Measurements from ENCODE around the gene ODC1. TPM values are rescaled to one million over a fixed set of nuclear protein-coding genes. Genes with fewer than 3 reads are reported as not detected.

Gene ODC1
- polyA plus RNA-seq, 2 donors: 5.1 to 19.4 TPM

DNA sequence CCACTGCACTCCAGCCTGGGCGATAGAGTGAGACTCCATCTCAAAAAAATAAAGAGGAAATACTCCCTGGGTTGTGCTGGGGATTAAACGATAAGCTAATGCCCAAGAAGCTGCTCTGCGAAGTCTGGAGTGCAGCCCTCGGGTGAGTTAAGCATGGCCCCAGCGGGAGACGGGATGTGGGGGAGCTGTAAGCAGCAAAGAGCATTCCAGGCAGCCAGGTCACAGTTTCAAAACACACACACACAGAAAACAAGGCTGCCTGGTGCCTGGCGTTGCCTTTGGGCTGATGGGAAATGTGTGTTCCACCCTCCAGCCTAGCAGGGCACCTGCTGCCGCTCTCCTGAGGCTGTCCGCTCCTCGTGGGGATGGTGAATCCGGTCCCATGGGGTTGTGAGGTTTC, 24.1 kb downstream of the ODC1 start:
- Histone ChIP-seq H3K4me3 (ENCODE audit: low read depth in 1 of 2, low read length in 2 of 2) (no peak overlapping the region), H3K27me3 (ENCODE audit: control insufficient read depth in 1 of 2, insufficient read depth in 2 of 2, low read length in 2 of 2) (no peaks in the 10 kb centered on the region), H3K27ac (ENCODE audit: low read depth in 2 of 2, low read length in 1 of 2) (no peak overlapping the region), H3K36me3 (ENCODE audit: control insufficient read depth in 2 of 2, insufficient read depth in 2 of 2, low read length in 1 of 2) (peaks cover 0 to 12% of the 10 kb centered on the region in 2 donors), H3K4me1 (ENCODE audit: control insufficient read depth in 2 of 2, insufficient read depth in 2 of 2, low read length in 1 of 2) (no peaks in the 10 kb centered on the region), H3K9me3 (ENCODE audit: control insufficient read depth in 2 of 2, insufficient read depth in 1 of 2, low read depth in 1 of 2, low read length in 1 of 2) (no peaks in the 10 kb centered on the region)
- 87 to 95% methylated on average over 11 of the region's 11 CpGs for WGBS, 2 donors

DNA sequence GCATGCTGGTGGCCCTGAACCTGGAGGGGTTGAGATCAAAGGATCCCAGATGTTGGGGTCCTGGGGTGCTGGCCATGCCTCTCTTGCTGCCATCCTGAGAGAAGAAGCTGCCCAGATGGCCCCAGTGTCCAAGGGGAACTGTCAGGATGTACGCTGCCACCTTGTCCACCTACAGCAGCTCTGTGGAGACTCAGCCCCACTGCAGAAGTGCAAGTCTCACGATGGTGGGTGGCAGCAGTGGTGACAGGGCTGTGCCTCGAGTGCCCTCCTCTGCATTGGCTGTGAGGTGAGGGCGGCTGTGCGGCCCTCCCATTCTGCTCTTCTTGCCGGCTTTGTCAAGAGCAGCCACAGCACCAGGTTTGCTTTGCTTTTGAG, 24.7 kb downstream of the ODC1 start:
- Histone ChIP-seq H3K9me3 (ENCODE audit: control insufficient read depth in 2 of 2, insufficient read depth in 1 of 2, low read depth in 1 of 2, low read length in 1 of 2) (no peaks in the 10 kb centered on the region), H3K4me1 (ENCODE audit: control insufficient read depth in 2 of 2, insufficient read depth in 2 of 2, low read length in 1 of 2) (no peaks in the 10 kb centered on the region), H3K36me3 (ENCODE audit: control insufficient read depth in 2 of 2, insufficient read depth in 2 of 2, low read length in 1 of 2) (peaks cover 0 to 12% of the 10 kb centered on the region in 2 donors), H3K27me3 (ENCODE audit: control insufficient read depth in 1 of 2, insufficient read depth in 2 of 2, low read length in 2 of 2) (no peaks in the 10 kb centered on the region), H3K4me3 (ENCODE audit: low read depth in 1 of 2, low read length in 2 of 2) (no peak overlapping the region), H3K27ac (ENCODE audit: low read depth in 2 of 2, low read length in 1 of 2) (no peak overlapping the region)
- WGBS, 2 donors: 90 to 94% methylated on average over 6 of the region's 6 CpGs

DNA sequence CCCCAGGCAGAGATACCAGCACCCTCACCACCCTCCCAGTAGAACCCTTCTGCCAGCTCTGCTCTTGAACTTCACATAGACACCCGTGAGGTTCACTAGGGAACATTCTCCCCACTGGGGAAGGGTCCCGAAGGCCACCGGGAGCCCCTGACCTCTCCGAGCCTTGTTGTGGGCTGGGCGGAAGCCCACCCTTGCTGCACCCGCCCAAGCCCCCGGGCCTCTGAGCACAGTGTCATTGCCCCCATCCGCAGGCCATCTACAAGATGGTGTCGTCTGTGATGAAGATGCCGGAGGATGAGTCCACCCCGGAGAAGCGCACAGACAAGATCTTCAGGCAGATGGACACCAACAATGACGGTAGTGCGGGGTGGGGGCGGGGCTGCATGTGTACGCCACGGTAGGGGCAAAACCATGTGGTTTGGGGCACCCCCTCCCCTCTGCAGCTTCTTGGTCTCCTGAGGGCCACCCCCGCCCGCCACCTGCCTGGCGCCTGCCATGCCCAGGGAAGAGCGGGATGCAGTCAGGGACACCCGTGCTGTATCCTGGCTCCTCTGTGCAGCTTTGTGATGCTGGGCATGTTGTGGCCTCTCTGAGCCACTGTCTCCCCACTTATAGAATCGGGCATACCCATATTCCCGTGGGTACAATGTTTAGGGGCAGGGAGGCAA, 25.3 kb downstream of the ODC1 start:
- H3K27ac ChIP-seq (ENCODE audit: low read depth in 2 of 2, low read length in 1 of 2): no peak overlapping the region
- H3K9me3 ChIP-seq (ENCODE audit: control insufficient read depth in 2 of 2, insufficient read depth in 1 of 2, low read depth in 1 of 2, low read length in 1 of 2): no peaks in the 10 kb centered on the region
- H3K4me1 ChIP-seq (ENCODE audit: control insufficient read depth in 2 of 2, insufficient read depth in 2 of 2, low read length in 1 of 2): no peaks in the 10 kb centered on the region
- H3K36me3 ChIP-seq (ENCODE audit: control insufficient read depth in 2 of 2, insufficient read depth in 2 of 2, low read length in 1 of 2): peaks cover 0 to 12% of the 10 kb centered on the region in 2 donors
- no peak overlapping the region for H3K4me3 ChIP-seq (ENCODE audit: low read depth in 1 of 2, low read length in 2 of 2)
- WGBS, 2 donors: 93 to 94% methylated on average over 24 of the region's 24 CpGs
- no peaks in the 10 kb centered on the region for H3K27me3 ChIP-seq (ENCODE audit: control insufficient read depth in 1 of 2, insufficient read depth in 2 of 2, low read length in 2 of 2)

DNA sequence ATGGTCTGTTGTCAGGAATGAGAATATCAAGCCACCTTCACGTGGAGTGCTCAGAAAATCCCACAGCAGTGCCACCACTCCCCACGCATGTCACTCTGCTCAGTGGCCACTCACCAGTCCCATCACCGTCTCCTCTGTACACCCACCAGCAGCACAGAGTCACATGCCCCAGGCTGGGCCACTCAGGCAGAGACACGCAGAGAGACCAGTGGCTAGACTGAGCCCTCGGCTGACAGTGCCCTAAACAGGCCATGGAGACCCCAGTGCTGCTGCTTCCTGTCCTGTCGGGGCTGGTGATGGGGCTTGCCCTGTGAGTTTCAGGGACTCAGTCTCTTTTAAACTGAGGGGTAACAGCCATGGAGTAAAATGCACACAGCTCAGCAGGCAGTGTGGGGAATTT, 25.9 kb downstream of the ODC1 start:
- H3K4me1 ChIP-seq (ENCODE audit: control insufficient read depth in 2 of 2, insufficient read depth in 2 of 2, low read length in 1 of 2): no peaks in the 10 kb centered on the region
- no peaks in the 10 kb centered on the region for H3K27me3 ChIP-seq (ENCODE audit: control insufficient read depth in 1 of 2, insufficient read depth in 2 of 2, low read length in 2 of 2)
- no peak overlapping the region for H3K27ac ChIP-seq (ENCODE audit: low read depth in 2 of 2, low read length in 1 of 2)
- no peaks in the 10 kb centered on the region for H3K9me3 ChIP-seq (ENCODE audit: control insufficient read depth in 2 of 2, insufficient read depth in 1 of 2, low read depth in 1 of 2, low read length in 1 of 2)
- 86 to 94% methylated on average over 6 of the region's 6 CpGs for WGBS, 2 donors
- peaks cover 0 to 12% of the 10 kb centered on the region in 2 donors for H3K36me3 ChIP-seq (ENCODE audit: control insufficient read depth in 2 of 2, insufficient read depth in 2 of 2, low read length in 1 of 2)
- no peak overlapping the region for H3K4me3 ChIP-seq (ENCODE audit: low read depth in 1 of 2, low read length in 2 of 2)

DNA sequence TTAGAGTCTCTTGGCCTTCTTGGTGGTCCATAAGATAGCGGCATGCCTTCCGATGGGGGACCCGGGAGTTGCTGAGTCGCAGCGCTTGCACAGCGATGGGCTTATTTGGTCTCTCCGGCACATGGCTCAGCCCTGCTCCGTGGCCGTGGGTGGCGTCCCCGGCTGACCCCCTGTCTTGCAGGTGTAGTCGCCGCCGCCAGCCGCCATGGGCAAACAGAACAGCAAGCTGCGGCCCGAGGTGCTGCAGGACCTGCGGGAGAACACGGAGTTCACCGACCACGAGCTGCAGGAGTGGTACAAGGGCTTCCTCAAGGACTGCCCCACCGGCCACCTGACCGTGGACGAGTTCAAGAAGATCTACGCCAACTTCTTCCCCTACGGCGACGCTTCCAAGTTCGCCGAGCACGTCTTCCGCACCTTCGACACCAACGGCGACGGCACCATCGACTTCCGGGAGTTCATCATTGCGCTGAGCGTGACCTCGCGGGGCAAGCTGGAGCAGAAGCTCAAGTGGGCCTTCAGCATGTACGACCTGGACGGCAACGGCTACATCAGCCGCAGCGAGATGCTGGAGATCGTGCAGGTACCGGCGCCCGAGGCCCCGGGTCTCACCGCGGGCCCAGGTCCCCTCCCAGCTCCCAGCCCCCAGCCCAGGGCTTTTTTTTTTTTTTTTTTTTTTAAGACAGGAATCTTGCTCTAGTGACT, 28.4 kb downstream of the ODC1 start:
- H3K4me1 ChIP-seq (ENCODE audit: control insufficient read depth in 2 of 2, insufficient read depth in 2 of 2, low read length in 1 of 2): no peaks in the 10 kb centered on the region
- no peaks in the 10 kb centered on the region for H3K27me3 ChIP-seq (ENCODE audit: control insufficient read depth in 1 of 2, insufficient read depth in 2 of 2, low read length in 2 of 2)
- no peaks in the 10 kb centered on the region for H3K9me3 ChIP-seq (ENCODE audit: control insufficient read depth in 2 of 2, insufficient read depth in 1 of 2, low read depth in 1 of 2, low read length in 1 of 2)
- no peak overlapping the region for H3K4me3 ChIP-seq (ENCODE audit: low read depth in 1 of 2, low read length in 2 of 2)
- WGBS, 2 donors: 96% methylated on average over 54 of the region's 54 CpGs
- H3K27ac ChIP-seq (ENCODE audit: low read depth in 2 of 2, low read length in 1 of 2): no peak overlapping the region
- peaks cover 0 to 5% of the 10 kb centered on the region in 2 donors for H3K36me3 ChIP-seq (ENCODE audit: control insufficient read depth in 2 of 2, insufficient read depth in 2 of 2, low read length in 1 of 2)

DNA sequence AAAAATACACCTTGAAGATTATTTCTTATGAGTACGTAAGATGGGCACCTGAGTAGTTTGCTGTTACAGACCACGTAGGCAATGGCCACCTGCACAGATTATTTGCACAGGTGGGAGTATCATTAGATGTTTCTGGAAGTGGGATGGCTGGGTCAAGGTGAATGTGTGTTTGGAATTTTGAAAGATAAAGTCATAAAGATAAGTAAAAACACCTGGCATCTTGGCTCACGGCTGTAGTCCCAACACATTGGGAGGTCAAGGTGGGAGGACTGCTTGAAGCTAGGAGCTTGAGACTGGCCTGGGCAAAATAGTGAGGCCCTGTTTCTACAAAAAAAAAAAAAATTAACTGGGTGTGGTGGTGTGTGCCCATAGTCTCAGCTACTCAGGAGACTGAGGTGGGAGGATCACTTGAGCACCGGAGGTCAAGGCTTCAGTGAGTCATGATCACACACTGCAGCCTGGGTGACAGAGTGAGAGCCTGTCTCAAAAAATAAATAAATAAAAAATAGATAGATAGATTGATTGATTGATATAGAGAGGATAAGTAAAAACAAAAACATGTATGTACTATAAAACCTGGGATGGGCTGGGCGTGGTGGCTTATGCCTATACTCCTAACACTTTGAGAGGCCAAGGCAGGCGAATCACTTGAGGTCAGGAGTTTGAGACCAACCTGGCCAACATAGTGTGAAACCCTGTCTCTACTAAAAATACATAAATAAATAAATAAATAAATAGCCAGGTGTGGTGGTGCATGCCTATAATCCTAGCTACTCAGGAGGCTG, 30.4 kb downstream of the ODC1 start:
- Histone ChIP-seq H3K9me3 (ENCODE audit: control insufficient read depth in 2 of 2, insufficient read depth in 1 of 2, low read depth in 1 of 2, low read length in 1 of 2) (no peaks in the 10 kb centered on the region), H3K36me3 (ENCODE audit: control insufficient read depth in 2 of 2, insufficient read depth in 2 of 2, low read length in 1 of 2) (peaks cover 0 to 5% of the 10 kb centered on the region in 2 donors)
- 76 to 92% methylated on average over 6 of the region's 6 CpGs for WGBS, 2 donors

DNA sequence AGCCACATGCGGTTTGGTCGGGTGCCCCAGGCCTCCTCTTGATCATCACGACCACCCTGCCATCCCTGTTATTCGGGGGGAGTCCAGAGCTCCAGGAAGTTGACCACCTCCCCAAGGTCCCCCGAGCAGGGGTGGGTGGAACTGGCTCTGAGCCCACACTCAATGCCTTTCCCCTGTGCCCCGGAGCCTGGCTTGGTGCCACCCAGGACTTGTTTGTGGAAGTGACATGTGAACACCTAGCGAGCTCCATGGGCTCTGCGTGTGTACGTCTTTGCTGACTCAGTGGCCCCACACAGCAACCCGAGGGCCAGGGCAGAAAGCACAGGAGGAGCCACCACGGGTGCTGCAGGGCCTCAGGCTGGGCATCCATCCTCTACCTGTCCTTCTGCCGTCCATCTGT, 32.5 kb downstream of the ODC1 start:
- Histone ChIP-seq H3K36me3 (ENCODE audit: control insufficient read depth in 2 of 2, insufficient read depth in 2 of 2, low read length in 1 of 2) (peaks cover 0 to 5% of the 10 kb centered on the region in 2 donors), H3K9me3 (ENCODE audit: control insufficient read depth in 2 of 2, insufficient read depth in 1 of 2, low read depth in 1 of 2, low read length in 1 of 2) (no peaks in the 10 kb centered on the region), H3K27ac (ENCODE audit: low read depth in 2 of 2, low read length in 1 of 2) (no peak overlapping the region), H3K4me3 (ENCODE audit: low read depth in 1 of 2, low read length in 2 of 2) (no peak overlapping the region), H3K4me1 (ENCODE audit: control insufficient read depth in 2 of 2, insufficient read depth in 2 of 2, low read length in 1 of 2) (peaks cover 0 to 2% of the 10 kb centered on the region in 2 donors), H3K27me3 (ENCODE audit: control insufficient read depth in 1 of 2, insufficient read depth in 2 of 2, low read length in 2 of 2) (no peaks in the 10 kb centered on the region)
- WGBS, 2 donors: 79 to 87% methylated on average over 12 of the region's 12 CpGs

More for the DNA sequence above, 30.4 kb downstream of the ODC1 start:
- no peaks in the 10 kb centered on the region for H3K4me1 ChIP-seq (ENCODE audit: control insufficient read depth in 2 of 2, insufficient read depth in 2 of 2, low read length in 1 of 2)
- no peaks in the 10 kb centered on the region for H3K27me3 ChIP-seq (ENCODE audit: control insufficient read depth in 1 of 2, insufficient read depth in 2 of 2, low read length in 2 of 2)
- H3K4me3 ChIP-seq (ENCODE audit: low read depth in 1 of 2, low read length in 2 of 2): no peak overlapping the region
- no peak overlapping the region for H3K27ac ChIP-seq (ENCODE audit: low read depth in 2 of 2, low read length in 1 of 2)

DNA sequence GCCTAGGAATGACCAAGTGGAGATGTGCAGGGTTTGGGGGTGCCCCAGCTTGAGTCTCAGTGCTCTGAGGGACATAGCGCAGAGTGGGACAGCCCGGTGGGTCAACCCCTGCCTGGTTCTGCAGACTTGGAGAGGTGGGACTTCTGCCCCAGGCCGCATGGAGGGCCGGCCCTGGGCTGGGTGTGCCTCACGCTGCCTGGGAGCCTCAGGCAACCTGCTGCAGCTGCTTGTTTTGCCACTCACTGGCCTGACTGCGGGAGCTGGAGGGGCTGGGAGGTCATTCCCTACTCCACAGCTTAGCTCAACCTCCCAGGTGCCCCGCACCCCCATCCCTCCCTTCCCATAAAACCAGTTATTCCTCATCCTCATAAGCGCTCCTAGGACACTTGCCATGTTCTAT, 33.1 kb downstream of the ODC1 start:
- Histone ChIP-seq H3K27ac (ENCODE audit: low read depth in 2 of 2, low read length in 1 of 2) (no peak overlapping the region), H3K9me3 (ENCODE audit: control insufficient read depth in 2 of 2, insufficient read depth in 1 of 2, low read depth in 1 of 2, low read length in 1 of 2) (no peaks in the 10 kb centered on the region), H3K4me1 (ENCODE audit: control insufficient read depth in 2 of 2, insufficient read depth in 2 of 2, low read length in 1 of 2) (peaks cover 0 to 2% of the 10 kb centered on the region in 2 donors), H3K27me3 (ENCODE audit: control insufficient read depth in 1 of 2, insufficient read depth in 2 of 2, low read length in 2 of 2) (no peaks in the 10 kb centered on the region), H3K4me3 (ENCODE audit: low read depth in 1 of 2, low read length in 2 of 2) (no peak overlapping the region), H3K36me3 (ENCODE audit: control insufficient read depth in 2 of 2, insufficient read depth in 2 of 2, low read length in 1 of 2) (peaks cover 0 to 3% of the 10 kb centered on the region in 2 donors)
- 75 to 84% methylated on average over 8 of the region's 8 CpGs for WGBS, 2 donors

DNA sequence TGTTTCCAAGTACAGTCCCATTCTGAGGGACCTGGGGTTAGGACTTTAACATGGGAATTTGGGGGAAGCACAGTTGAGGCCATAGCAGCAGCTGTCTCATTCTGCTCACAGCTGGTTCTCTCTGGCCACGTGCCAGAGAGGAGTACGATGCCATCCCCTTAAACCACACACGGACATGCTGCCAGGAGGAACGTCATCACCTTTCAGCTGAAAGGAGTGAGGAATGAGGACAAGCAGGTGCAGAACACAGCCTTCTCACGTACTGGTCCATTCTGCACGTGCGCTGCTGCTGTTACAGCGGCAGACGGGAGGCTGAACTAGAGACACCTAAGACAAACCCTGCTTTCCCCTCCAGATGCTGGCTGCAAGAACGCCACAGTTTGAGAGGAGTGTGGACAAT, 33.5 kb downstream of the ODC1 start:
- Histone ChIP-seq H3K4me1 (ENCODE audit: control insufficient read depth in 2 of 2, insufficient read depth in 2 of 2, low read length in 1 of 2) (peaks cover 0 to 2% of the 10 kb centered on the region in 2 donors), H3K36me3 (ENCODE audit: control insufficient read depth in 2 of 2, insufficient read depth in 2 of 2, low read length in 1 of 2) (no peaks in the 10 kb centered on the region), H3K27me3 (ENCODE audit: control insufficient read depth in 1 of 2, insufficient read depth in 2 of 2, low read length in 2 of 2) (no peaks in the 10 kb centered on the region), H3K27ac (ENCODE audit: low read depth in 2 of 2, low read length in 1 of 2) (no peak overlapping the region), H3K9me3 (ENCODE audit: control insufficient read depth in 2 of 2, insufficient read depth in 1 of 2, low read depth in 1 of 2, low read length in 1 of 2) (no peaks in the 10 kb centered on the region), H3K4me3 (ENCODE audit: low read depth in 1 of 2, low read length in 2 of 2) (no peak overlapping the region)
- 64 to 68% methylated on average over 10 of the region's 10 CpGs for WGBS, 2 donors

All from esophagus (tissue), 2 donors.